Skin of body (tissue), 2 donors: Measurements from ENCODE around the gene WDR18. TPM values are rescaled to one million over a fixed set of nuclear protein-coding genes. Genes with fewer than 3 reads are reported as not detected.

Experiments used
- DNase-seq: peaks from one replicate; lab custom pipeline; 2025; lab: John Stamatoyannopoulos, UW
- total RNA-seq: library from RNA; depleted of rRNA; stranded (reverse); fragments of >200 nt; gene quantifications from one replicate; pipeline ENCODE4 v1.2.3, GENCODE V29; 2014

Gene WDR18
- total RNA-seq, 1 donor from 2014 or later: 34.1 TPM

DNA sequence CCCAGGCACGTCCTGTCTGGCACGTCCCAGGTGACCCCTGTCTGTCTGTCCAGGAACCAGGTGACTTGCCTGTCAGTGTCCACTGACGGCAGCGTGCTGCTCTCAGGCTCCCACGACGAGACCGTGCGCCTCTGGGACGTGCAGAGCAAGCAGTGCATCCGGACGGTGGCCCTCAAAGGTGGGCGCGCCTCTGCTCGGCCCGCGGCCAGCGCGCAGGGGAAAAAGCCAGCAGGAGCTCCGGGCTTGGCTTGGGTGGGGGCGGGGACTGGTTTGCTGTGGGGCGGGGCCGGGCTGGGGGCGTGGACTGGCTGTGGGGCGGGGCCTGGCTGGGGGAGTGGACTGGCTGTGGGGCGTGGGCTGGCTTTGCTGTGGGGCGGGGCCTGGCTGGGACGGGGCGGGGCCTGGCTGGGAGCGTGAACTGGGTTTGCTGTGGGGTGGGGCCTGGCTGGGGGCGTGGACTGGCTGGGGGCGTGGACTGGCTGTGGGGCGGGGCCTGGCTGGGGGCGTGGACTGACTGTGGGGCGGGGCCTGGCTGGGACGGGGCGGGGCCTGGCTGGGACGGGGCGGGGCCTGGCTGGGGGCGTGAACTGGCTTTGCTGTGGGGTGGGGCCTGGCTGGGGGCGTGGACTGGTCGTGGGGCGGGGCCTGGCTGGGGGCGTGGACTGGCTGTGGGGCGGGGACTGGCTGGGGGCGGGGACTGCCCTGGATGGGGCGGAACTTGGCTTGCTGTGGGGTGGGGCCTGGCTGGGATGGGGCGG, 7.2 kb downstream of the WDR18 start:
- DNase-seq: no peak

DNA sequence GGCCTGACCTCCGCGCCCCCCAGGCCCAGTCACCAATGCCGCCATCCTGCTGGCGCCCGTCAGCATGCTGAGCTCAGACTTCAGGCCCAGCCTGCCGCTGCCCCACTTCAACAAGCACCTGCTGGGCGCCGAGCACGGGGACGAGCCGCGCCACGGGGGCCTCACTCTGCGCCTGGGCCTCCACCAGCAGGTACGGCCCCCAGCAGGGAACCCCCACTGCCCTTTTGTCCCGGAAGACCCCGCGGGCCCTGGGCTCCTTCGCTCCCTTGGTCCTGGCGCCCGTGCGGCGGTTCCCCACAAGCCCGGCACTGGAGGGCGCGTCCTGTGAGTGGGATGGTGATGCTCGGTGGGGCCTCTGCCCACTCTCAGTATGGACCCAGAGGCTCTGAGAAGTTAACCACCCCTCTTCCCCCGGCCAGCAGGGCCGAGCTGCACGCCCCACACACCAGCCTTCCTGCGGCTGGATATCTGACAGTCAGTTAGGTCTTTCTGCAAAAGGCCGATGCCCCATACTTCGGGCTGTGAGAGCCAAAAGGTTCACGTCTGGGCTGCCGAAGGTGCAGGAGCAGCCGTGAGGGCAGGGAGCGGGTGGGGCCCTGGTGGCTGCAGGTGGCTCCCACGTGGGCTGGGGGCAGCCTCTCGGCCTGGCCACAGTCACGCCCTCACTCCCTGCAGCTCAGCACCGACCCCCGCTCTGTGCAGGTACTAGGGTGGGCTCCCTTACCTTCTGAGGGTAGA, 8.0 kb downstream of the WDR18 start:
- DNase-seq: no peak

DNA sequence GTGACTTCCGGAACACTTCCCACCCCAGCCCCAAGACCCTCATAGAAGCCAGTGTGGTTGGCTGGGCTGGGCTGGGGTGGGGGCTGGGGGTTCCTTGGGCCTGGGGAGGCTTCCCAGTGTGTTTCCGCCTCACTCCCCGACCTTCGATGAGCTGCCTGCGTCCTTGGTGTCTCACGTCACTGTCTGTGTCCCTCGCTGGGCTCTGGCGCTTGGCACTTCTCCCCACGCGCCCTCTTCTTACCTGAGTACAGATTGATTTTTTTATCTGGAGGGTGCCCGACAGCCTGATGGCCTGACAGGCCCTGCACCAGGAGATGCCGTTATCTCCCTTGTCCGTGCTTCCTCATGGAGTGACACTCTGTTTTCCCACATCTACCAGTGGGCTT, 8.5 kb downstream of the WDR18 start:
- DNase-seq: no peak

DNA sequence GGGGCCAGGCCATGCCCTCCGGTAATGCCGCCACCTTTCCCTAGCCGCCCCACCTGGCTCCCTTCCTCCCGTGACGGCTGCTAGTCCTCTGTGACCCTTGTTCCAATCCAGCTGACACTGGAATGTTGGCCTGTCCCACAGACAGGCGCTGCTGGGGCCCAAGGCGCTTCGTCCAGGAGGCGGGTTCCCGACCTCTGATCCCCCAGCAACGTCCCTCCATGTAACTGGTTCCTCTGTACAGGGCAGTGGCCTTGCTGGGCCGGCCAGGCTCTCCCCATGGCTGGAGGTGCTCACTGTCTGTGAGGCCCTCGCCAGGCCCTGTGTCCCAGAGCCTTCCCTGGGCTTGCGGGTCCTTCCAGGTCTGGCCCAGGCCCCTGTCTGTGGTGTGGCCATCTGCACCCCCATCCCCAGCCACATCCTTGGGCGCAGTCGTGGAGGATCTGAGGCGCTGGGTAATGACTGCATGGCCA, 9.3 kb downstream of the WDR18 start:
- DNase-seq: no peak

GRCh38 chr19:993831-994393, 9.8 kb downstream of the WDR18 start:
- no peak for DNase-seq

DNA sequence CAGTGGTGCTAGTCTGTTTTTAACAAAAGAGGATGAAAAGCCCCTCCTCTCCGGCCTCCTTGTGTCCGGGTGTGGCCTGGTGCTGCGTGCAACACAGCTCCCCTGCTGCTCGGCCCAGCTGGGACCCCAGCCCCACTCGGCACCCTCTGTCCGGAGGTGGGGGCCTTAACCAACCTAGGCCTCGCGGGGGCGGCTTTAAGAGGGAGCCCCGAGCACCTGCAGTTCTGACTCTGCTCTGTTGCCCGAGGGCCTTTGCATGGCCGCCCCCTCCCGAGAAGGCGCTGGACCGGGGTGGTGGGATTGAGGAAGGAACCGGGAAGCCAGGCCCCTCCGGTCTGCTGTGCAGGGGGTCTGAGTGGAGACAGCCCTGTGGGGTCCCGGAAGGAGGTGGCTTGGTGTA, 10.4 kb downstream of the WDR18 start:
- no peak for DNase-seq

DNA sequence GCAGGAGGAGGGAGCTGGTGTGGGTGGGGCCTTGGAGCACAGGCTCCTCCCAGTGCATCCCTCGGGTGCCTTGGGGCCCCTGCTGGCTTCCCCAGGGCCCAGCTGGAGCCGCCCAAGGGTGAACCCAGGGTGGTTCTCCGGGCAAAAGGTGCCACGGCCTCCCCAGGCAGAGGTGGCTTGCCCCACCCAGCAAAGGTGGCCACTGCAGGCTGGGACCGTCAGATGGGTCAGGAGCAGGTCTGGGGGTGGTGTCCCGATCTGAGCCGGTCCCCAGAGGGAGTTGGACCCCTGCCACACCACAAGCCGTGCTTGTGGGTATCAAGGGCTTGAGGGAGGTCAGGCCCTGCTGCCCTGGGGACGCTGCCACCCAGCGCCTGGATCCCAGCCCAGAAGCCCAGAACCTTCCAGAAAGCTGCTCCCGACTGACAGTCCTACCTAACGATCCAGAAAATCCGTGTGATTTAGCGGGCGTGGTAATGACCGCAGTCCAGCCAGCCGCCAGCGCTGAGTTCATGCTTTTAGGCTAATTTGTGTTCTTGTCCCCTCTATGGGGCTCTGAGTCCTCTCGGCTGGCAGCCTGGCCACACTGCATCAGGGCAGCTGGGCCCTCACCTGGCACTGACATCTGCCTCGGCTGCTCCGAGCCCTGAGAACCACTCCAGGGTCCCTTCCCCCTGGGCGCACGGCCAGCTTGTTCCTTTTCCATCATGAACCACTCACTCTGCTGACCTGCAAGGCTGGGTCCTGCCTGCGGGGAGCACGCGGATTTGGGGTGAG, 11.1 kb downstream of the WDR18 start:
- DNase-seq: no peak

DNA sequence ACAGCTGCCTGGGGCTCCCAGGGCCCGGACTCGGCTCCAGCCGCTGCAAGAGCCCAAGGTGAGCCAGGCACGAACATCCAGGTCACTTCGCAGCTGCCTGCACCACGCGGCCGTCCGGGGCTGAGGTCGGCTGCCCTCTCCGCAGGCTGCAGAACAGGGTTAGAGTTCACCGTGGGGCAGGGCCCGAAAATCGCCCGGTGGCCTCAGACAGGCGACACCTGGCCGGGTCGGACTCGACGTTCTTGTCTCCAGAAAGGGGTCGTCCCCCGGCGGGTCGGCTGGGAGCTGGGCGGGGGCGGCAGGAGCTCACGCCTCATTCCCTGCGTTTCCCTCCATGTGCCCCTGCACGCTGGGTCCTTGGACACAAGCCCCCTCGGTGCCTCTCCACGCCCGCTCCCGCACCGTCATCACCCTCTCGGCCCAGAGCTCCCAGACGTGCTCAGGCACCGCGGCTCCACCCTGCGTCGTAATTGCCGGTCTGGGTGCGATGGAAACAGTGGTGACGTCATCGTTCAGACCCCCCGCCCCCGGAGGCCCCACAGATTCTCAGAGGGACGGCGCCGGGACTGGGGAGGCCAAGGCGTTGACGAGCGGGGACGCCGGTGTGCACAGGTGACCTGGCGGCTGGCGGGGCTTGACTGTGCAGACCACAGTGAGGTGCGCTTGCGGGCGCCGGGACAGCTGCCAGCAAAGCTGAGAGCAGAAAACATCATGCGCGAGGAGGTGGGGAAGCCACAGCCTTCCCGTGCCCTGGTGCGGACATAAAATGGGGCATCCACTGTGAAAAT, 12.1 kb downstream of the WDR18 start:
- DNase-seq: no peak

GRCh38 chr19:998064-998463, 13.9 kb downstream of the WDR18 start:
- no peak for DNase-seq

- no peak for DNase-seq
Measured at GRCh38 chr19:999379-999719, 15.2 kb downstream of the WDR18 start.

GRCh38 chr19:1000095-1000494, 15.9 kb downstream of the WDR18 start, which contains the start of gene GRIN3B:
Gene GRIN3B, plus strand, starts transcription at chr19:1000419. Its CDS starts 19 bp downstream, at chr19:1000438.
- no peak for DNase-seq

DNA sequence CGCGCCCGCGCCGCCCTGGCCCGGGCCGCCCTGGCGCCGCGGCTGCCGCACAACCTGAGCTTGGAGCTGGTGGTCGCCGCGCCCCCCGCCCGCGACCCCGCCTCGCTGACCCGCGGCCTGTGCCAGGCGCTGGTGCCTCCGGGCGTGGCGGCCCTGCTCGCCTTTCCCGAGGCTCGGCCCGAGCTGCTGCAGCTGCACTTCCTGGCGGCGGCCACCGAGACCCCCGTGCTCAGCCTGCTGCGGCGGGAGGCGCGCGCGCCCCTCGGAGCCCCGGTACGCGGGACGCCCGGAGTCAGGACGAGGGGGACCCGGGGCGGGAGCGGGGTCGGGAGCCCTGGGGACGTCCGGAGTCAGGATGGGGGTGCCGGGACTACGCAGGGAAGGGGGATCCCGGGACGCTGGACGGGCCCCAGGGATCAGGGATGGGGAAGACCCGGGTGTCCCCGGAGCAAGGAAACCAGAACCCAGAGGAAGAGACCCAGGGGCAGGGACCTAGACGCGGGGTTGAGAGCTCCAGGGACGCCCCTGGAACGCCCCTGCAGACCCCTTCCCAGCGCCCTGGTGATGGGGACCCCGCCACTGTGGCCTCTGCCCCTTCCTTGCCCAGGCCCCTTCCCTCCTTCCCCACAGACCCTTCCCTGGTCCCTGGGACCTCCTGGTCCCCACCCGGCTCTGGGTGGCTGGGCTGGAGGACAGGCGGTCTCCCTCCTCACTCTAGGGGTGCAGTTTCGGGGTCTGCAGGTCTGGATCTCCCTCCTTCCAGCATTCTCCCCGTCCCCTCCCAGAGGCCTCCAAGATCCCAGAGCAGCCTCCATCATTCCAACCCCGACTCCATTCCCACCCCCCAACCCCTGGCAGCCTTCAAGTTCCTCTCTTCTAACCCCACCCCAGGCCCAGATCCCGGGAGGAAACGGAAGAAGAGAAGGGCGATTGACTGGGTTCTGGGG, 16.7 kb downstream of the WDR18 start:
- no peak for DNase-seq

DNA sequence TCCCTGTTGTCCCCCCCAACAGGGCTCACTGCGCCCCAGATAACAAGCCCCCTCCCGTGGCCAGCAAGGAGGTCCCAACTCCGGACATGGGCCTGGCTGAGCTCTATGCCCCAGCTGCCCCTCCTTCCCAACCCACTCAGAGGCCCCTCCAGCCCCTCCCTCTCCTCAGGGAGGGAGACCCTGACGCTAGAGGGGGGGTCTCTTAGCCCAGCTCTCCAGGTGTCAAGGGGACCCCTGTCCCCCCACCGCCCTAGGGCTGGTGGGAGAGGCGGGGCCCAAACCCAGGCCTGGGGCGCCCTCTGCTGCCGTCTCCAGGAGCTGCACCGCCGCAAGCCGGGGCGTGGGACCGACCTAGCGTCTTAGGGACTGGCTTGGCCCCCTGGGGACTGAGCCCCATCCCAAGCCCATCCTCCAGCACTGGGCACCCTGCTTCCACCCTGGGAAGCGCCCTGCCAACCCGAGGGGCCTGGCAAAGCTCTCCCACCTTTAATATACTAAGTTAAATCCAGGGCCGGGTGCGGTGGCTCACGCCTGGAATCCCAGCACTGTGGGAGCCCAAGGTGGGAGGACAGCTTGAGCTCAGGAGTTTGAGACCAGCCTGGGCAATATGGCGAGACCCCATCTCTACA, 17.5 kb downstream of the WDR18 start:
- DNase-seq: no peak

GRCh38 chr19:1002600-1002999, 18.5 kb downstream of the WDR18 start:
- no peak for DNase-seq

- DNase-seq: no peak
Measured at GRCh38 chr19:1003283-1003682, 19.1 kb downstream of the WDR18 start.

DNA sequence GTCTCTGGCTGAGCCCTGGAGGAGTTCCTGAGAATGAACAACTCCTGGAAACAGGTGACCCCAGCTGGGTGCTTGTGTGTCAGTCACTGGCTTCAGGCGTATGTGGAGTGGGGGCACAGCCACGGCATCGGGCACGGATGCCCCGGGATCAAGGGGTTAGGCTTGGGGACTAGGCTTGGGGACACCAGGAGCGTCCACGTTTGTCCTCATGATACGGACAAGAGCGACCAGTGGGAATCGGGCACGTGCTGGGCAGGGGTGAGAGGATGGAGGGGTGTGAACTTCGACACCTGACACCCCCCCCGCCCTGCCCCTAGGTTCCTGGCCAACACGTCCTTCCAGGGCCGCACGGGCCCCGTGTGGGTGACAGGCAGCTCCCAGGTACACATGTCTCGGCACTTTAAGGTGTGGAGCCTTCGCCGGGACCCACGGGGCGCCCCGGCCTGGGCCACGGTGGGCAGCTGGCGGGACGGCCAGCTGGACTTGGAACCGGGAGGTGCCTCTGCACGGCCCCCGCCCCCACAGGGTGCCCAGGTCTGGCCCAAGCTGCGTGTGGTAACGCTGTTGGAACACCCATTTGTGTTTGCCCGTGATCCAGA, 20.2 kb downstream of the WDR18 start:
- no peak for DNase-seq

DNA sequence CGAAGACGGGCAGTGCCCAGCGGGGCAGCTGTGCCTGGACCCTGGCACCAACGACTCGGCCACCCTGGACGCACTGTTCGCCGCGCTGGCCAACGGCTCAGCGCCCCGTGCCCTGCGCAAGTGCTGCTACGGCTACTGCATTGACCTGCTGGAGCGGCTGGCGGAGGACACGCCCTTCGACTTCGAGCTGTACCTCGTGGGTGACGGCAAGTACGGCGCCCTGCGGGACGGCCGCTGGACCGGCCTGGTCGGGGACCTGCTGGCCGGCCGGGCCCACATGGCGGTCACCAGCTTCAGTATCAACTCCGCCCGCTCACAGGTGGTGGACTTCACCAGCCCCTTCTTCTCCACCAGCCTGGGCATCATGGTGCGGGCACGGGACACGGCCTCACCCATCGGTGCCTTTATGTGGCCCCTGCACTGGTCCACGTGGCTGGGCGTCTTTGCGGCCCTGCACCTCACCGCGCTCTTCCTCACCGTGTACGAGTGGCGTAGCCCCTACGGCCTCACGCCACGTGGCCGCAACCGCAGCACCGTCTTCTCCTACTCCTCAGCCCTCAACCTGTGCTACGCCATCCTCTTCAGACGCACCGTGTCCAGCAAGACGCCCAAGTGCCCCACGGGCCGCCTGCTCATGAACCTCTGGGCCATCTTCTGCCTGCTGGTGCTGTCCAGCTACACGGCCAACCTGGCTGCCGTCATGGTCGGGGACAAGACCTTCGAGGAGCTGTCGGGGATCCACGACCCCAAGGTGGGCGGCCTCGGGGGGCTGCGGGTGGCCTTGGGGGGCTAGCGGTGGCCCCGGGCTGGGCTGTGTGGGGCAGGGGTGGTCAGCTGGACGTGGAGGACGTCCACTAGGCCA, 20.9 kb downstream of the WDR18 start:
- no peak for DNase-seq
